HuH-7 (cell line): ENCODE results near the gene SHISA3.
"Not testable (repeated sequence)": the region's sequence is repeated elsewhere in the genome, so short reads cannot be mapped to it uniquely, and the experiment has no call there.

Experiments
- DNase-seq: peaks from one replicate; pipeline ENCODE4 v3.0.0; 2011; ENCODE audit warnings: low spot score

SHISA3 gene

GRCh38 chr4:42396752-42397634 lies at the start of gene SHISA3:
TSS of gene SHISA3 (plus strand) at chr4:42397488. CDS start at chr4:42398057, 569 bp downstream.
- DNase-seq: no peak

DNA sequence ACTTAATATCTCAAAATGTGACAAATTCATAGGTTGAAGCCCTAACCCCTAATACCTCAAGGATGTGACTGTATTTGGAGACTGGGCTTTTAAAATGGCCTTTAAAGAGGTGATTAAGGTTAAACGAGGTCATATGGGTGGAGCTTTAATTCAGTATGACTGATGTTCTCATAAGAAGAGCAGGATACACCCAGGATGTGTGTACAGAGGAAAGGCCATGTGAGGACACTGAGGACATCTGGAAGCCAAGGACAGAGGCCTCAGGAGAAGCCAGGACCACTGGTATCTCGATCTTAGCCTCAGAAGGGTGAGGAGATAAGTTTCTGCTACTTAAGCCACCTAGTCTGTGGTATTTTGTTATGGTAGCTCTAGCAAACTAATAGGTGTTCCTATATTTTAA lies 49.0 kb upstream of the SHISA3 start:
- no peak for DNase-seq

- no peak for DNase-seq
Observed at GRCh38 chr4:42348692-42349091, 48.6 kb upstream of the SHISA3 start.

- DNase-seq: no peak
Observed at GRCh38 chr4:42350611-42351182, 46.6 kb upstream of the SHISA3 start.

GRCh38 chr4:42352049-42352448 lies 45.2 kb upstream of the SHISA3 start:
- no peak for DNase-seq

DNA sequence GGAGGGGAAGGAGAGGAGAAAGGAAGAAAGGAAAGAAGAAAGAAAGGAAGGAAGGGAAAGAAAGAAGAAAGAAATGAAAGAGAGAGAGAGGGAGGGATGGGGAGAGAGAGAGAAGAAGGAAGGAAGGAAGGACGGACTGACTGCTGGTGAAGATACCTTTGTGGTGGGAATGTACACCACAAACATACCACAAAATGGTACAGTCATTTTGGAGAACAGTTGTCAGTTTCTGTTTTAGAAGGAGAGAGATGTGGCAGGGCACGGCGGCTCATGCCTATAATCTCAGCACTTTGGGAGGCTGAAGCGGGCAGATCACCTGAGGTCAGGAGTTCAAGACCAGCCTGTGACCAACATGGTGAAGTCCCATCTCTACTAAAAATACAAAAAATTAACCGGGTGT lies 40.0 kb upstream of the SHISA3 start:
- DNase-seq: no peak

GRCh38 chr4:42359711-42360110 lies 37.6 kb upstream of the SHISA3 start:
- no peak for DNase-seq

DNA sequence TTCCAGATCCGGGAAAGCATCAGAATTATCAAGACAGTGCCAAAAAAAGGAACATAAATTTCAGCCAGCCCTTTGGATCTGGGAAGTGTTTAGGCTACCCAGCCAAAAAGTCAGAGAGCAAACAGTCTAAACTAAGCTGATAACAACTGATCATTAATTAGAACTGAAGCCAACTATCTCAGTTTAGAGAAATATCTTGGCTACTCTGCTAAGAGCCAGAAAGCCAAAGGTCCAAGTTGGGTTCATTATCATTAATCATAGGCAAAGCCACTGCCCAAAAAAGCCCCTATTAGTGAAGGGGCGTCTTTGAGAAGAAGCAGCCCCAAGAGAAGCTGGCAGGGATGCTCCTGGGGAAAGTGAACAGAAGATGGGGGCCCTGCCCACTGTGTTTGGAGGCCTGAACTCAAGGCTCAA lies 37.0 kb upstream of the SHISA3 start:
- DNase-seq: no peak

GRCh38 chr4:42361456-42361855 lies 35.8 kb upstream of the SHISA3 start:
- DNase-seq: no peak

- no peak for DNase-seq
Observed at GRCh38 chr4:42362591-42362990, 34.7 kb upstream of the SHISA3 start.

- no peak for DNase-seq
Observed at GRCh38 chr4:42363614-42364013, 33.7 kb upstream of the SHISA3 start.

- DNase-seq: no peak
Observed at GRCh38 chr4:42364266-42365053, 32.8 kb upstream of the SHISA3 start.

GRCh38 chr4:42366959-42367358 lies 30.3 kb upstream of the SHISA3 start:
- DNase-seq: no peak

DNA sequence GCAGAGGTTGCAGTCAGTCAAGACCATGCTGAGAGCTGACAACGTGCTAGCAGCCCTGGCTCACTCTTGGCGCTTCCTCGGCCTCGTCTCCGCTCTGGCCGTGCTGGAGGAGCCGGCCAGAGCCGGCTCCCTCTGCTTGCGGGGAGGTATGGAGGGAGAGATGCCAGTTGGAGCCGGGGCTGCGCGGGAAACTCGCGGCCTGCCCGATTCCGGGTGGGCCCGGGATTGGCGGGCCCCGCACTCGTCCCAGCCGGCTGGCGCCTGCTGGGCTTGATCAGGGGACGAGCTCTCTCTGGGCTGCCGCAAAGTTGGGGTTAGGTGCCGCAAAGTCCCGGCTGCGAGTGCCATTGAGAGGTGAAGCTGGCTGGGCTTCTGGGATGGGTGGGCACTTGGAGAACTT lies 27.8 kb upstream of the SHISA3 start:
- DNase-seq: no peak

- DNase-seq: peak; percentile 23
Observed at GRCh38 chr4:42371305-42372252, 25.7 kb upstream of the SHISA3 start.

GRCh38 chr4:42372303-42372702 lies 25.0 kb upstream of the SHISA3 start:
- not testable (repeated sequence) for DNase-seq

DNA sequence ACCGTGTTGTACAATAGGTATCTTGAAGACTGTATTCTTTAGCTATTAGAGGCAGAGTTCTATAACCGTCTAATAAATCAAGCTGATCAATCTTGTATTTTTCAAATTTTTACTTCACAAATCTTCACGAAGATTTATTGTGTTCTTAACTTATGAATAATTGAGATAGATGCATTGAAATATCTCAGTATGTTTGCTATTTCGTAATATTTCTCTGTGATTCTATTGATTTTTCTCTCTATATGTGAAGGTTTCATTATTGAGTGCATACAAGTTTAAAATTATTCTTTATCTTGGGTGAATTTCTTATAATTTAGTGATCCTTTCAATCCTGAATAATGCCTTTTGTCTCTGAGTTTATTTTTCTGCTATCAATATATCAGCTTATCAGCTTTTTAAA lies 19.8 kb upstream of the SHISA3 start:
- no peak for DNase-seq

DNA sequence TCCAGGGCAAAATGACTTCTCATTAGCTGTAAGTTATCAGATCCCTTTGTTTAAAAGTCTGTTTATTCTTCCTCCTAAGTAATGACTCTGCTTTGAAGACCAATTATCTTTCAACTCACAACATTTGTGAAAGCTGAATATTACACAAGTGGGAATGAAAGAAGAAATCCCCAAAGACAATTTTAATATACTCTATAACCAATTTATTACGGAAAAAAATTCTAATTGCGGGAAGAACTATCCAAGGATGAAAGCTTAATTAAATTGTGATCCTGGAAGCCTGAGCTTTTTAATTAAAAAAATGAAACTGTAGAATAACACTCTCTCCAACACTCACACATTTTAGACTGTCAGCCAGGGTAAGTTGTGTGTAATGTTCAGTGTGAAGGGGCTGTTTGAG lies 15.6 kb upstream of the SHISA3 start:
- DNase-seq: no peak

GRCh38 chr4:42385516-42385915 lies 11.8 kb upstream of the SHISA3 start:
- no peak for DNase-seq

DNA sequence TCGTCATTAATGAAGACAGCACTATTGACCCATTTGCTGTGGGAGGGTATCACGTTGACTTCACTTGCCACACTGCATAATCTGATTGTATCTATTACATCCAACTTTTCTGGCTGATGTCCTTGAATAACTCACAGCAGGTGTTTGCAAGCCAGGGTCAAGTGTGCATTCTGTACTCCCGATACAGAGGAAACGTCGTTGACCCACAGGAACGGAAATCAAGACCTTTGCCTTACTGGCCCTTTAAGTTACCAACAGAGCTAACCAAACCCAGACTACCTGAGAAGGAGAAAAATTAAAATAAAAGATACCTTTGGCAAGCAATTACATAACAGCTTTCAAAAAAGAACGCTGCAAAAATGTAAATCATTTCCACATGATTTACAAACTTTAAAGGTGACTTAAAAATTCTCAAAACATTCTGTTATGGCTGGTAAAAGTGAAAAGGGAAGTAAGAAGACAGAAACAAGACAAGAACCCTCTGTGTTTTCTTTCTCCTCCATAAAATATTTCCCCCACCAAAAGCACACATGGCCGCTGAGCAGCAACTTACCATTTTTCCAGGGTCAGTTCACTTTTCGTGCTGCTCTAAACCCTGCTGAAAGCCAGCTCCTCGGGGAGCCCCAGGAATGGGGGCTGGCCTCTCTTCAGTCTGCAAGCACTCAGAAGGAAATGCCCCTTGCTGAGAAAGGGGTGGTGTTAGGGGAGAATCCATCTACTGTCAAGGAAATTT lies 6.5 kb upstream of the SHISA3 start:
- DNase-seq: no peak

- DNase-seq: no peak
Observed at GRCh38 chr4:42391355-42391664, 6.0 kb upstream of the SHISA3 start.
